ENCODE results near the gene TIMELESS. TPM values are rescaled to one million over a fixed set of nuclear protein-coding genes. Genes with fewer than 3 reads are reported as not detected.
"Not testable (repeated sequence)": the region's sequence is repeated elsewhere in the genome, so short reads cannot be mapped to it uniquely, and the experiment has no call there.

The TIMELESS gene, protein sequence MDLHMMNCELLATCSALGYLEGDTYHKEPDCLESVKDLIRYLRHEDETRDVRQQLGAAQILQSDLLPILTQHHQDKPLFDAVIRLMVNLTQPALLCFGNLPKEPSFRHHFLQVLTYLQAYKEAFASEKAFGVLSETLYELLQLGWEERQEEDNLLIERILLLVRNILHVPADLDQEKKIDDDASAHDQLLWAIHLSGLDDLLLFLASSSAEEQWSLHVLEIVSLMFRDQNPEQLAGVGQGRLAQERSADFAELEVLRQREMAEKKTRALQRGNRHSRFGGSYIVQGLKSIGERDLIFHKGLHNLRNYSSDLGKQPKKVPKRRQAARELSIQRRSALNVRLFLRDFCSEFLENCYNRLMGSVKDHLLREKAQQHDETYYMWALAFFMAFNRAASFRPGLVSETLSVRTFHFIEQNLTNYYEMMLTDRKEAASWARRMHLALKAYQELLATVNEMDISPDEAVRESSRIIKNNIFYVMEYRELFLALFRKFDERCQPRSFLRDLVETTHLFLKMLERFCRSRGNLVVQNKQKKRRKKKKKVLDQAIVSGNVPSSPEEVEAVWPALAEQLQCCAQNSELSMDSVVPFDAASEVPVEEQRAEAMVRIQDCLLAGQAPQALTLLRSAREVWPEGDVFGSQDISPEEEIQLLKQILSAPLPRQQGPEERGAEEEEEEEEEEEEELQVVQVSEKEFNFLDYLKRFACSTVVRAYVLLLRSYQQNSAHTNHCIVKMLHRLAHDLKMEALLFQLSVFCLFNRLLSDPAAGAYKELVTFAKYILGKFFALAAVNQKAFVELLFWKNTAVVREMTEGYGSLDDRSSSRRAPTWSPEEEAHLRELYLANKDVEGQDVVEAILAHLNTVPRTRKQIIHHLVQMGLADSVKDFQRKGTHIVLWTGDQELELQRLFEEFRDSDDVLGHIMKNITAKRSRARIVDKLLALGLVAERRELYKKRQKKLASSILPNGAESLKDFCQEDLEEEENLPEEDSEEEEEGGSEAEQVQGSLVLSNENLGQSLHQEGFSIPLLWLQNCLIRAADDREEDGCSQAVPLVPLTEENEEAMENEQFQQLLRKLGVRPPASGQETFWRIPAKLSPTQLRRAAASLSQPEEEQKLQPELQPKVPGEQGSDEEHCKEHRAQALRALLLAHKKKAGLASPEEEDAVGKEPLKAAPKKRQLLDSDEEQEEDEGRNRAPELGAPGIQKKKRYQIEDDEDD
- 10 to 100 TPM in 1 of 2 donors, 1 to 10 TPM in 1; 8.0 to 12.3 TPM for total RNA-seq

DNA sequence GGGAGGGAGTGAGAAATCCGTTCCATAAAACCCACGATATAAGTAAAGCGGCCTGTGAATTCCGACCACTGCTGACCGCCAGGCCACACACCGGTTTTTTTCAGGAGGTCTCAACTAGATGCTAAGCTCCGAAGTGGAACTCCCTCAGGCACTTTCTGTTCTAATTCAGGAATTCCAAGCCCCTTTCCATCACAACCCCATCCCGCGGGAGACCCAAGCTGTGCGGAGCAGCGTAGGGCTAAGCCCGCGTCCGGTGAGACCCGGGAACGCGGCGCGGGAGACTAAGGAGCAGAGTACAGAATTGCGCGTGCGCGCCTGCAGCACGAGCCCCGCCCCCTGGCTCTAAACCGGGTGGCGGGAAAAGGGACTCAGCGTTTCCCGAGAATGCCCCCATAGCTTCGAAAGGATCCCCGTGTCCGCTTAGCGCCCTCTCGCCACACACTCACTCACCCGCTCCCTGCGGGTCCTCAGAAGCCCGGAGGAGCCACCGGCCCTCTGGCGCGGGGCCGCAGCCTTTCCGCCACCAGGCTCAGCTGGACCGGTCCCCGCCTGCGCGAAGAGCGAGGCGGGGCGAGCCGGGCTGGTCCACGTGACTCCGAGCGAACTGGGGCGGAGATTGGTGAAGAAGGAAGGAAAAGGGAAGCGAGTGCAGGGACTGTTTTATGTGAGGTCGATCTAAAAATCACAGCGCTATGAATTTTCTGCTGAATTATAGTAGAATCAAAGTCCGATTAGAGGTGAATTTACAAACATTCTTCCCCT lies at the start of gene TIMELESS:
TSS of gene TIMELESS (minus strand) at position 567 of the 762 bp plus-strand sequence. CDS start 15,256 bp downstream, outside the sequence.
- DNase-seq (ENCODE audit: low spot score), result peak; percentile 89
- H3K4me3 ChIP-seq, result peak within 1 kb of the TSS; percentile 59 to 74
- no peaks in the 10 kb centered on the region for H3K36me3 ChIP-seq
- WGBS, result 0% methylated on average over 58 of the region's 58 CpGs
- no peaks in the 10 kb centered on the region for H3K4me1 ChIP-seq (replicated peaks)
- H3K9me3 ChIP-seq, result no peaks in the 10 kb centered on the region
- TF ChIP-seq, protein P1, sequence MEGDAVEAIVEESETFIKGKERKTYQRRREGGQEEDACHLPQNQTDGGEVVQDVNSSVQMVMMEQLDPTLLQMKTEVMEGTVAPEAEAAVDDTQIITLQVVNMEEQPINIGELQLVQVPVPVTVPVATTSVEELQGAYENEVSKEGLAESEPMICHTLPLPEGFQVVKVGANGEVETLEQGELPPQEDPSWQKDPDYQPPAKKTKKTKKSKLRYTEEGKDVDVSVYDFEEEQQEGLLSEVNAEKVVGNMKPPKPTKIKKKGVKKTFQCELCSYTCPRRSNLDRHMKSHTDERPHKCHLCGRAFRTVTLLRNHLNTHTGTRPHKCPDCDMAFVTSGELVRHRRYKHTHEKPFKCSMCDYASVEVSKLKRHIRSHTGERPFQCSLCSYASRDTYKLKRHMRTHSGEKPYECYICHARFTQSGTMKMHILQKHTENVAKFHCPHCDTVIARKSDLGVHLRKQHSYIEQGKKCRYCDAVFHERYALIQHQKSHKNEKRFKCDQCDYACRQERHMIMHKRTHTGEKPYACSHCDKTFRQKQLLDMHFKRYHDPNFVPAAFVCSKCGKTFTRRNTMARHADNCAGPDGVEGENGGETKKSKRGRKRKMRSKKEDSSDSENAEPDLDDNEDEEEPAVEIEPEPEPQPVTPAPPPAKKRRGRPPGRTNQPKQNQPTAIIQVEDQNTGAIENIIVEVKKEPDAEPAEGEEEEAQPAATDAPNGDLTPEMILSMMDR (IDR thresholded peaks at IDR 0.05), result peak in 1 of 4 experiments; percentile 48
- TF ChIP-seq POLR2AphosphoS5 (IDR thresholded peaks at IDR 0.05) (peak; percentile 89), POLR2A (IDR thresholded peaks at IDR 0.05) (peak; percentile 53)
- H3K27ac ChIP-seq, result peak within 1 kb of the TSS; percentile 93
- intact Hi-C loops (cut with DNase I), result loop anchor here (2.0 kb wide), 1 partner anchor 16 kb away; no protein-coding TSS in a partner anchor
- no peaks in the 10 kb centered on the region for H3K27me3 ChIP-seq (replicated peaks; ENCODE audit: insufficient read depth)

DNA sequence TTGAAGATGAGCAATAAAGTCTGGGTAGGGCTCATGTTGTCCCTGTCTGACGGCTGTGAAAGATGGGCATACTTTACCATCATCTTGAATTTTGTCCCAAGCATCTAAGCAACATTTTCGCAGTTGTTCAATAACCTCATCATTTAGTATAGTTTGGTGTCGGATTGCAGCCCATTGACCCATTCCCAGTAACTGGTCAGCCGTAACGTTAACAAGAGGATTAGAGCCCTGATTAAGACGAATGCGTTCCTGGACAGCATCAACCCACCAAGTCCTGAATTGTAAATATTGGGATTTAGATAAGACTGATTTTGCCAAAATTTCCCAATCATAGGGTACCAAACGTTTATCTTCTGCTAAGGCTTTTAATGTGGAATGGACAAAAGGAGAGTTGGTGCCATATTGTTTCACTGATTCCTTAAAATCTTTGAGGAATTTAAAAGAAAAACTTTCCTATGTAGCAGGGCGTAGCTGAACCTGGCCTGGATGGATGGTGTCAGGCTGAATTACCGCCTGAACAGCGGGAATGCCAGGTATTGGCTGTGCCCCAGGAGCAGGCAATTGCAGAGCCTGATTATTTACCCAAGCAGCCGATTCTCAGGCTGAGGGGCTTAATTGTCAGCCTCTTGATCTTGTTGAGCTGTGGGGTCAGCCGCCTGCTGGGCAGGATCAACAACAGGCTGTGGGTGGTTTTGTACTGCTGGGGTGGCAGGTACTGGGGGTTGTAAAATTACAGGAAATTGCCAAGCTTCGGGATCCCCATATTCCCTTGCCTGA lies 49.1 kb upstream of the TIMELESS start:
- H3K27me3 ChIP-seq (replicated peaks; ENCODE audit: insufficient read depth); DNase-seq (ENCODE audit: low spot score); H3K9me3 ChIP-seq; intact Hi-C loops (cut with DNase I); H3K4me3 ChIP-seq; H3K36me3 ChIP-seq; H3K27ac ChIP-seq; H3K4me1 ChIP-seq (replicated peaks): not testable (repeated sequence)
- 66% methylated on average over 14 of the region's 14 CpGs for WGBS

DNA sequence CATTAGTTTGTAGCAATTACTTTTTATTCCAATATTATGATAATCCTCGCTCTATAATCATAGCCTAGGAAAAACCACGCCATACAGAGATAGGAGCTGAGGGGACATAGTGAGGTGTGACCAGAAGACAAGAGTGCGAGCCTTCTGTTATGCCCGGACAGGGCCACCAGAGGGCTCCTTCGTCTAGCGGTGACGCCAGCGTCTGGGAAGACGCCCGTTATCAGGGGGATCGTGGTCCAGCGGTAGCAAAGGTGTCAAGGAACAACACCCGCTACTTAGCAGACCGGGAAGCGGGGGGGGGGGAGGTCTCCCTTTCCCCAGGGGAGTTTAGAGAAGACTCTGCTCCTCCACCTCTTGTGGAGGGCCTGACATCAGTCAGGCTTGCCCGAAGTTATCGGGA lies 47.5 kb upstream of the TIMELESS start:
- peak; percentile 18 for DNase-seq (ENCODE audit: low spot score)
- TF ChIP-seq, protein P1 (IDR thresholded peaks at IDR 0.05), result peak in 3 of 4 experiments; percentile 3 to 12 (median 7)
- intact Hi-C loops (cut with DNase I); H3K9me3 ChIP-seq; H3K27ac ChIP-seq; H3K36me3 ChIP-seq; H3K4me3 ChIP-seq; H3K4me1 ChIP-seq (replicated peaks); H3K27me3 ChIP-seq (replicated peaks; ENCODE audit: insufficient read depth): not testable (repeated sequence)
- 15% methylated on average over 17 of the region's 17 CpGs for WGBS

DNA sequence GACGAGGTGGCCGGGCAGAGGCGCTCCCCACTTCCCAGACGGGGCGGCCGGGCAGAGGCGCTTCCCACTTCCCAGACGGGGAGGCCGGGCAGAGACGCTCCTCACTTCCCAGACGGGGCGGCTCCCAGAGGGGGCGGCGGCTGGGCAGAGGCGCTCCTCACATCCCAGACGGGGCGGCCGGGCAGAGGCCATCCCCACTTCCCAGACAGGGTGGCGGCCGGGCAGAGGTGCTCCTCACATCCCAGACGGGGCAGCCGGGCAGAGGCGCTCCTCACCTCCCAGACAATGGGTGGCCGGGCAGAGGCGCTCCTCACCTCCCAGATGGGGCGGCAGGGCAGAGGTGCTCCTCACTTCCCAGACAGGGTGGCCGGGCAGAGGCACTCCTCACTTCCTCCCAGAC lies 45.3 kb upstream of the TIMELESS start:
- H3K27me3 ChIP-seq (replicated peaks; ENCODE audit: insufficient read depth); H3K36me3 ChIP-seq; H3K9me3 ChIP-seq; H3K4me1 ChIP-seq (replicated peaks); H3K27ac ChIP-seq; DNase-seq (ENCODE audit: low spot score); H3K4me3 ChIP-seq; intact Hi-C loops (cut with DNase I): not testable (repeated sequence)
- WGBS, result 91% methylated on average over 16 of the region's 27 CpGs

DNA sequence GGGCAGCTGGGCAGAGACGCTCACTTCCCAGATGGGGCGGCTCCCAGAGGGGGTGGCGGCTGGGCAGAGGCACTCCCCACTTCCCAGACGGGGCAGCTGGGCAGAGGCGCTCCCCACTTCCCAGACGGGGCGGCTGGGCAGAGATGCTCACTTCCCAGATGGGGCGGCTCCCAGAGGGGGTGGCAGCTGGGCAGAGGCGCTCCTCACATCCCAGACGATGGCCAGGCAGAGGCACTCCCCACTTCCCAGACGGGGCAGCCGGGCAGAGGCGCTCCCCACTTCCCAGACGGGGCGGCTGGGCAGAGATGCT lies 44.8 kb upstream of the TIMELESS start:
- H3K27me3 ChIP-seq (replicated peaks; ENCODE audit: insufficient read depth); DNase-seq (ENCODE audit: low spot score); H3K4me3 ChIP-seq; H3K27ac ChIP-seq; H3K36me3 ChIP-seq; H3K9me3 ChIP-seq; intact Hi-C loops (cut with DNase I); H3K4me1 ChIP-seq (replicated peaks): not testable (repeated sequence)
- 95% methylated on average over 15 of the region's 15 CpGs for WGBS

DNA sequence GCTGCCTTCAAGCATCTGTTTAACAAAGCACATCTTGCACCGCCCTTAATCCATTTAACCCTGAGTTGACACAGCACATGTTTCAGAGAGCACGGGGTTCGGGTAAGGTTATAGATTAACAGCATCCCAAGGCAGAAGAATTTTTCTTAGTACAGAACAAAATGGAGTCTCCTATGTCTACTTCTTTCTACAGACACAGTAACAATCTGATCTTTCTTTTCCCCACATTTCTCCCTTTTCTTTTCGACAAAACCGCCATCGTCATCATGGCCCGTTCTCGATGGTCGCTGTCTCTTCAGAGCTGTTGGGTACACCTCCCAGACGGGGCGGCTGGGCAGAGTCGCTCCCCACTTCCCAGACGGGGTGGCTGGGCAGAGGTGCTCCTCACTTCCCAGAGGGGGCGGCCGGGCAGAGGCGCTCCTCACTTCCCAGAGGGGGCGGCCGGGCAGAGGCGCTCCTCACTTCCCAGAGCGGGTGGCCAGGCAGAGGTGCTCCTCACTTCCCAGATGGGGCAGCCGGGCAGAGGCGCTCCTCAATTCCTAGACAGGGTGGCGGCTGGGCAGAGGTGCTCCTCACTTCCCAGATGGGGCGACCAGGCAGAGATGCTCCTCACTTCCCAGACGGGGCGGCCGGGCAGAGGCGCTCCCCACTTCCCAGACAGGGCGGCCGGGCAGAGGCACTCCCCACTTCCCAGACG lies 44.3 kb upstream of the TIMELESS start:
- DNase-seq (ENCODE audit: low spot score); H3K27me3 ChIP-seq (replicated peaks; ENCODE audit: insufficient read depth); H3K9me3 ChIP-seq; intact Hi-C loops (cut with DNase I); H3K4me3 ChIP-seq; H3K36me3 ChIP-seq; H3K27ac ChIP-seq; H3K4me1 ChIP-seq (replicated peaks): not testable (repeated sequence)
- 88% methylated on average over 25 of the region's 31 CpGs for WGBS

Measured in prostate gland (tissue), 2 donors.